Measurements from ENCODE around the gene GPR84. TPM values are rescaled to one million over a fixed set of nuclear protein-coding genes. Genes with fewer than 3 reads are reported as not detected.

GPR84 gene
- total and polyA plus RNA-seq, 9 of the 15 experiments (the other 6 are each of a cell fraction or from before 2014, with no cell fraction given): 0.07 to 0.18 (median 0.11) TPM; not detected in 5

DNA sequence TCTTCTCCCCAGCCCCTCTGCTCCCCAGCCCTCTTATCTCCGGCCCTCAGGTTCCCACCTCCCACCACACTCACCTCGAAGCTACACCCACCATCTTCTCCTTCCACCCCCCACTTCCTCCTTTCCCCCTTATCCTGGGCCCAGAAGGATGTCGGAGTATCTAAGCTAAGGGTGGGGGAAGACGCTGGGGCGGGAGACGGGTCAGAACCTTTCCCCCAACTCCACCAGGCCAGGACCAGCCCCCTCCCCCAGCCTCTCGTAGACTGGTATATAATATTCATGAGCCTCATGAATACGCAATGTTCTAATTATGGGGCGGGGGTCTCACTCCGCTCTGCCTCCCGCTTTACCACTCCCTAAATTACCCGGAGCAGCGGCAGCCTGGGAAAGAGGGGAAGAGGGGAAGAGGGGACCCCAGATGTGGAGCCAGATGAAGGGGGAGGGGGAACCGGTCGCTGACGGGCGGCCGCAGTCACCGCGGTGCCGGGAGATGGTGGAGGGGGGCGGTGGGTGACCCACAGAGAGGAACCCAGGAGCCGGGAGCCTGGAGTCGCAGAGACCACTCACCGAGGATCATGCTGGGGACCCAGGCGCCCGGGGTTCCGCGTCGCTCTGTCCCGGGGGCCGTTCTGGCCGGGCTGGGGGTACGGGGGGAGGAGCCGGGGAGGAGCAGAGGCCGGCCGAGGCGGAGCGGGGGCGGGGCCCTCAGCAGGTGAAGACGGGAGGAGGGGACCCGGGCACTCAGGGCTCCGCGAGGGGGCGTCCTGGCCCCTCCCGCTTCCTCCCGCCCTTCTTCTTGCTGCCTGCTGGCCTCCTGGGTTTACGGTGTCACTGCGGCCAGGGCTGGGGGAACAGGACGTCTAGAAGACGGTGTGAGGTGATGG lies 26.6 kb upstream of the GPR84 start (continued):
- TF ChIP-seq, protein P1, sequence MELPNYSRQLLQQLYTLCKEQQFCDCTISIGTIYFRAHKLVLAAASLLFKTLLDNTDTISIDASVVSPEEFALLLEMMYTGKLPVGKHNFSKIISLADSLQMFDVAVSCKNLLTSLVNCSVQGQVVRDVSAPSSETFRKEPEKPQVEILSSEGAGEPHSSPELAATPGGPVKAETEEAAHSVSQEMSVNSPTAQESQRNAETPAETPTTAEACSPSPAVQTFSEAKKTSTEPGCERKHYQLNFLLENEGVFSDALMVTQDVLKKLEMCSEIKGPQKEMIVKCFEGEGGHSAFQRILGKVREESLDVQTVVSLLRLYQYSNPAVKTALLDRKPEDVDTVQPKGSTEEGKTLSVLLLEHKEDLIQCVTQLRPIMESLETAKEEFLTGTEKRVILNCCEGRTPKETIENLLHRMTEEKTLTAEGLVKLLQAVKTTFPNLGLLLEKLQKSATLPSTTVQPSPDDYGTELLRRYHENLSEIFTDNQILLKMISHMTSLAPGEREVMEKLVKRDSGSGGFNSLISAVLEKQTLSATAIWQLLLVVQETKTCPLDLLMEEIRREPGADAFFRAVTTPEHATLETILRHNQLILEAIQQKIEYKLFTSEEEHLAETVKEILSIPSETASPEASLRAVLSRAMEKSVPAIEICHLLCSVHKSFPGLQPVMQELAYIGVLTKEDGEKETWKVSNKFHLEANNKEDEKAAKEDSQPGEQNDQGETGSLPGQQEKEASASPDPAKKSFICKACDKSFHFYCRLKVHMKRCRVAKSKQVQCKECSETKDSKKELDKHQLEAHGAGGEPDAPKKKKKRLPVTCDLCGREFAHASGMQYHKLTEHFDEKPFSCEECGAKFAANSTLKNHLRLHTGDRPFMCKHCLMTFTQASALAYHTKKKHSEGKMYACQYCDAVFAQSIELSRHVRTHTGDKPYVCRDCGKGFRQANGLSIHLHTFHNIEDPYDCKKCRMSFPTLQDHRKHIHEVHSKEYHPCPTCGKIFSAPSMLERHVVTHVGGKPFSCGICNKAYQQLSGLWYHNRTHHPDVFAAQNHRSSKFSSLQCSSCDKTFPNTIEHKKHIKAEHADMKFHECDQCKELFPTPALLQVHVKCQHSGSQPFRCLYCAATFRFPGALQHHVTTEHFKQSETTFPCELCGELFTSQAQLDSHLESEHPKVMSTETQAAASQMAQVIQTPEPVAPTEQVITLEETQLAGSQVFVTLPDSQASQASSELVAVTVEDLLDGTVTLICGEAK (IDR thresholded peaks at IDR 0.05): no peak
- TF ChIP-seq, protein P1 (CRISPR knock-in tag; IDR thresholded peaks at IDR 0.05): no peak
- peak in 1 of 2 experiments; percentile 56; a peak in 1 of 4 replicates for TF ChIP-seq TEAD1 (CRISPR knock-in tag; IDR thresholded peaks at IDR 0.05)
- no peak for TF ChIP-seq NFE2L1 (tag; IDR thresholded peaks at IDR 0.05; ENCODE audit: borderline replicate concordance, low read depth)
- no peak for TF ChIP-seq MBD2 (IDR thresholded peaks at IDR 0.05; ENCODE audit: borderline replicate concordance, low read depth)
- TF ChIP-seq, protein P2, sequence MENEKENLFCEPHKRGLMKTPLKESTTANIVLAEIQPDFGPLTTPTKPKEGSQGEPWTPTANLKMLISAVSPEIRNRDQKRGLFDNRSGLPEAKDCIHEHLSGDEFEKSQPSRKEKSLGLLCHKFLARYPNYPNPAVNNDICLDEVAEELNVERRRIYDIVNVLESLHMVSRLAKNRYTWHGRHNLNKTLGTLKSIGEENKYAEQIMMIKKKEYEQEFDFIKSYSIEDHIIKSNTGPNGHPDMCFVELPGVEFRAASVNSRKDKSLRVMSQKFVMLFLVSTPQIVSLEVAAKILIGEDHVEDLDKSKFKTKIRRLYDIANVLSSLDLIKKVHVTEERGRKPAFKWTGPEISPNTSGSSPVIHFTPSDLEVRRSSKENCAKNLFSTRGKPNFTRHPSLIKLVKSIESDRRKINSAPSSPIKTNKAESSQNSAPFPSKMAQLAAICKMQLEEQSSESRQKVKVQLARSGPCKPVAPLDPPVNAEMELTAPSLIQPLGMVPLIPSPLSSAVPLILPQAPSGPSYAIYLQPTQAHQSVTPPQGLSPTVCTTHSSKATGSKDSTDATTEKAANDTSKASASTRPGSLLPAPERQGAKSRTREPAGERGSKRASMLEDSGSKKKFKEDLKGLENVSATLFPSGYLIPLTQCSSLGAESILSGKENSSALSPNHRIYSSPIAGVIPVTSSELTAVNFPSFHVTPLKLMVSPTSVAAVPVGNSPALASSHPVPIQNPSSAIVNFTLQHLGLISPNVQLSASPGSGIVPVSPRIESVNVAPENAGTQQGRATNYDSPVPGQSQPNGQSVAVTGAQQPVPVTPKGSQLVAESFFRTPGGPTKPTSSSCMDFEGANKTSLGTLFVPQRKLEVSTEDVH (IDR thresholded peaks at IDR 0.05; ENCODE audit: low read depth, partially characterized antibody): no peak
- no peak for TF ChIP-seq RFX5 (IDR thresholded peaks at IDR 0.05; ENCODE audit: low read depth, low read length)
- TF ChIP-seq, protein P3, sequence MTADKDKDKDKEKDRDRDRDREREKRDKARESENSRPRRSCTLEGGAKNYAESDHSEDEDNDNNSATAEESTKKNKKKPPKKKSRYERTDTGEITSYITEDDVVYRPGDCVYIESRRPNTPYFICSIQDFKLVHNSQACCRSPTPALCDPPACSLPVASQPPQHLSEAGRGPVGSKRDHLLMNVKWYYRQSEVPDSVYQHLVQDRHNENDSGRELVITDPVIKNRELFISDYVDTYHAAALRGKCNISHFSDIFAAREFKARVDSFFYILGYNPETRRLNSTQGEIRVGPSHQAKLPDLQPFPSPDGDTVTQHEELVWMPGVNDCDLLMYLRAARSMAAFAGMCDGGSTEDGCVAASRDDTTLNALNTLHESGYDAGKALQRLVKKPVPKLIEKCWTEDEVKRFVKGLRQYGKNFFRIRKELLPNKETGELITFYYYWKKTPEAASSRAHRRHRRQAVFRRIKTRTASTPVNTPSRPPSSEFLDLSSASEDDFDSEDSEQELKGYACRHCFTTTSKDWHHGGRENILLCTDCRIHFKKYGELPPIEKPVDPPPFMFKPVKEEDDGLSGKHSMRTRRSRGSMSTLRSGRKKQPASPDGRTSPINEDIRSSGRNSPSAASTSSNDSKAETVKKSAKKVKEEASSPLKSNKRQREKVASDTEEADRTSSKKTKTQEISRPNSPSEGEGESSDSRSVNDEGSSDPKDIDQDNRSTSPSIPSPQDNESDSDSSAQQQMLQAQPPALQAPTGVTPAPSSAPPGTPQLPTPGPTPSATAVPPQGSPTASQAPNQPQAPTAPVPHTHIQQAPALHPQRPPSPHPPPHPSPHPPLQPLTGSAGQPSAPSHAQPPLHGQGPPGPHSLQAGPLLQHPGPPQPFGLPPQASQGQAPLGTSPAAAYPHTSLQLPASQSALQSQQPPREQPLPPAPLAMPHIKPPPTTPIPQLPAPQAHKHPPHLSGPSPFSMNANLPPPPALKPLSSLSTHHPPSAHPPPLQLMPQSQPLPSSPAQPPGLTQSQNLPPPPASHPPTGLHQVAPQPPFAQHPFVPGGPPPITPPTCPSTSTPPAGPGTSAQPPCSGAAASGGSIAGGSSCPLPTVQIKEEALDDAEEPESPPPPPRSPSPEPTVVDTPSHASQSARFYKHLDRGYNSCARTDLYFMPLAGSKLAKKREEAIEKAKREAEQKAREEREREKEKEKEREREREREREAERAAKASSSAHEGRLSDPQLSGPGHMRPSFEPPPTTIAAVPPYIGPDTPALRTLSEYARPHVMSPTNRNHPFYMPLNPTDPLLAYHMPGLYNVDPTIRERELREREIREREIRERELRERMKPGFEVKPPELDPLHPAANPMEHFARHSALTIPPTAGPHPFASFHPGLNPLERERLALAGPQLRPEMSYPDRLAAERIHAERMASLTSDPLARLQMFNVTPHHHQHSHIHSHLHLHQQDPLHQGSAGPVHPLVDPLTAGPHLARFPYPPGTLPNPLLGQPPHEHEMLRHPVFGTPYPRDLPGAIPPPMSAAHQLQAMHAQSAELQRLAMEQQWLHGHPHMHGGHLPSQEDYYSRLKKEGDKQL (CRISPR knock-in tag; IDR thresholded peaks at IDR 0.05; ENCODE audit: borderline replicate concordance): no peak

Measured in K562 (cell line).